GM12878 (cell line): ENCODE measurements around the gene B3GAT1. TPM values are rescaled to one million over a fixed set of nuclear protein-coding genes. Genes with fewer than 3 reads are reported as not detected.

Source experiments
- ATAC-seq: fragments of 200-7000 bp; cut with Tn5 transposase; 3 replicates; pipeline ENCODE4 v1.9.1; 2020; ENCODE audit warnings: mild to moderate bottlenecking, moderate library complexity
- BruUV-seq: library from RNA; stranded (reverse); fragments of 400-500 nt; replicated peaks from 2 replicates; lab custom pipeline; 2021; lab: Mats Ljungman, UMichigan
- CTCF ChIA-PET: fragments of 300-600 bp; sonication (Branson Sonifier 250); formaldehyde crosslinking; extraction: SDS; loops from one replicate; lab custom pipeline; 2021; ENCODE audit warnings: inconsistent platforms; lab: Yijun Ruan, JAX
- POLR2A ChIA-PET: fragments of 350-600 bp; formaldehyde crosslinking; extraction: SDS; loops from one replicate; lab custom pipeline; 2021; ENCODE audit warnings: inconsistent platforms; lab: Charles Lee
- RAD21 ChIA-PET: fragments of 300-600 bp; sonication (Branson Sonifier 250); formaldehyde crosslinking; loops from one replicate; lab custom pipeline; 2023; ENCODE audit warnings: antibody characterized with exemption; ENCODE audit not compliant: unreplicated experiment; lab: Charles Lee
- SMC1A ChIA-PET: fragments of 300-600 bp; sonication (Branson Sonifier 250); formaldehyde crosslinking; loops from one replicate; lab custom pipeline; 2023; ENCODE audit not compliant: unreplicated experiment, uncharacterized antibody; lab: Charles Lee
- DNase-seq: peaks from one replicate; pipeline ENCODE4 v3.0.0-alpha.2; 2011; ENCODE audit warnings: low read depth, low spot score
- FAIRE-seq: peaks from 3 replicates; lab custom pipeline; 2011; peaks lifted over from hg19 to GRCh38; lab: Jason Lieb, UNC
- H2AFZ ChIP-seq: 2 replicates; pipeline ENCODE4 v1.6.0; 2011; ENCODE audit warnings: low read depth, low read length, control low read depth; ENCODE audit not compliant: control insufficient read depth
- H3K27ac ChIP-seq: 2 replicates; pipeline ENCODE4 v1.5.1; 2011; ENCODE audit warnings: control low read depth; ENCODE audit not compliant: control insufficient read depth, insufficient read depth
- H3K27me3 ChIP-seq, 2 experiments: replicated peaks in 1 of 2; 2 replicates each; pipeline versions ENCODE4 v1.6.0 to v1.6.1; 2011; ENCODE audit warnings: low read length in 1 of 2; ENCODE audit not compliant: control insufficient read depth in 2 of 2, insufficient read depth in 2 of 2
- H3K36me3 ChIP-seq, 2 experiments: 2 replicates each; pipeline ENCODE4 v1.5.1; 2011; ENCODE audit warnings: low read length in 1 of 2; ENCODE audit not compliant: control insufficient read depth in 2 of 2, insufficient read depth in 2 of 2
- H3K4me1 ChIP-seq: 2 replicates; pipeline ENCODE4 v1.6.1; 2011; ENCODE audit warnings: mild to moderate bottlenecking, low read length, moderate library complexity, mixed read lengths; ENCODE audit not compliant: control insufficient read depth, insufficient read depth
- H3K4me2 ChIP-seq: 2 replicates; pipeline ENCODE4 v1.6.0; 2011; ENCODE audit warnings: control low read depth; ENCODE audit not compliant: control insufficient read depth, insufficient read depth
- H3K4me3 ChIP-seq: fragments of 200-600 bp; sonication (generic); 2 replicates; pipeline ENCODE4 v1.5.1; 2016
- H3K79me2 ChIP-seq: 2 replicates; pipeline ENCODE4 v1.6.0; 2011; ENCODE audit warnings: low read length; ENCODE audit not compliant: control insufficient read depth, insufficient read depth
- H3K9ac ChIP-seq: 2 replicates; pipeline ENCODE4 v1.8.0; 2011; ENCODE audit warnings: low read length, control low read depth, mixed read lengths; ENCODE audit not compliant: control insufficient read depth, insufficient read depth
- H3K9me3 ChIP-seq: replicated peaks from 3 replicates; pipeline ENCODE4 v1.5.1; 2011; ENCODE audit warnings: mild to moderate bottlenecking, low read length; ENCODE audit not compliant: control insufficient read depth, insufficient read depth
- H4K20me1 ChIP-seq: 2 replicates; pipeline ENCODE4 v1.6.0; 2011; ENCODE audit not compliant: control insufficient read depth, insufficient read depth
- BRCA1 ChIP-seq: IDR thresholded peaks from 2 replicates; pipeline ENCODE4 v1.6.1; 2011; ENCODE audit warnings: low read depth, low read length, improper control_type of control experiment
- CHD4 ChIP-seq: fragments of 200-600 bp; sonication (generic); IDR thresholded peaks from 2 replicates; pipeline ENCODE4 v1.6.1; 2016; ENCODE audit warnings: mild to moderate bottlenecking
- CREB1 ChIP-seq: IDR thresholded peaks from 2 replicates; pipeline ENCODE4 v1.6.1; 2012; ENCODE audit warnings: low read depth, mild to moderate bottlenecking, inconsistent platforms
- E2F8 ChIP-seq: fragments of 450-650 bp; IDR thresholded peaks from 2 replicates; pipeline ENCODE4 v1.6.1; 2018; ENCODE audit warnings: mild to moderate bottlenecking, low read depth, moderate library complexity; ENCODE audit not compliant: partially characterized antibody
- EGR1 ChIP-seq, 2 experiments: IDR thresholded peaks; 1 replicate in 1 of 2; 2 replicates in 1 of 2; pipeline ENCODE4 v1.6.1; 2011 to 2012; ENCODE audit warnings: low read depth in 2 of 2, low read length in 2 of 2, borderline replicate concordance in 1 of 2, mild to moderate bottlenecking in 1 of 2, moderate library complexity in 1 of 2
- HDAC6 ChIP-seq: fragments of 200-600 bp; sonication (generic); IDR thresholded peaks from one replicate; pipeline ENCODE4 v1.8.0; 2017; ENCODE audit warnings: antibody characterized with exemption; ENCODE audit not compliant: unreplicated experiment
- MLLT1 ChIP-seq: fragments of 450-650 bp; IDR thresholded peaks from 2 replicates; pipeline ENCODE4 v1.6.1; 2016; ENCODE audit warnings: mild to moderate bottlenecking
- PAX5 ChIP-seq: IDR thresholded peaks from 2 replicates; pipeline ENCODE4 v1.6.1; 2011; ENCODE audit warnings: low read depth, low read length, borderline replicate concordance
- SIX5 ChIP-seq: IDR thresholded peaks from 2 replicates; pipeline ENCODE4 v1.6.1; 2011; ENCODE audit warnings: mild to moderate bottlenecking, low read depth, low read length, moderate library complexity; ENCODE audit not compliant: severe bottlenecking
- TCF12 ChIP-seq: IDR thresholded peaks from 2 replicates; pipeline ENCODE4 v1.6.1; 2011; ENCODE audit warnings: low read depth, mild to moderate bottlenecking, low read length
- USF1 ChIP-seq: IDR thresholded peaks from 2 replicates; pipeline ENCODE4 v1.6.1; 2011; ENCODE audit warnings: borderline replicate concordance, low read depth, mild to moderate bottlenecking, moderate library complexity, mixed read lengths, low read length; ENCODE audit not compliant: insufficient read depth; ENCODE audit errors: extremely low read length
- ZNF207 ChIP-seq: fragments of 450-650 bp; IDR thresholded peaks from 2 replicates; pipeline ENCODE4 v1.6.1; 2014; ENCODE audit warnings: antibody characterized with exemption, mild to moderate bottlenecking, borderline replicate concordance
- WGBS: methylation state at CpG from one replicate; pipeline ENCODE4 v1.1.6; 2016; ENCODE audit warnings: low lambda C conversion rate; ENCODE audit not compliant: insufficient replicate concordance, insufficient coverage; ENCODE audit errors: missing lambda C conversion rate; 5-methylcytosine and 5-hydroxymethylcytosine counted together
- in situ Hi-C: fragments of 300-500 bp; cut with MboI; formaldehyde crosslinking; loops from 9 replicates; pipeline ENCODE4 v1.14.3; 2018; ENCODE audit warnings: mixed read lengths
- intact Hi-C: fragments of 100-400 bp; cut with micrococcal nuclease; formaldehyde crosslinking; loops from one replicate; pipeline ENCODE4 v1.14.2; 2022; ENCODE audit not compliant: unreplicated experiment
- polyA plus RNA-seq, 11 experiments: library from polyadenylated mRNA; depleted of rRNA in 4 of 11; unstranded in 6 of 11; stranded (reverse) in 5 of 11; fragments of >200 nt; fragmentation: Nextera tagmentation in 4 of 11; fragmentation: Illumina TruSeq in 1 of 11; extraction: Ambion mirVana in 4 of 11; extraction: Trizol in 1 of 11; gene quantifications; 1 replicate in 1 of 11; 2 replicates in 10 of 11; pipeline versions ENCODE4 v1.2.1 to v1.2.3, GENCODE V29; 2011 to 2016; ENCODE audit warnings: inconsistent platforms in 2 of 11, missing spikeins in 2 of 11, low read depth in 1 of 11
- total RNA-seq, 4 experiments: library from RNA; depleted of rRNA in 3 of 4; stranded (reverse); fragments of >200 nt in 3 of 4; fragmentation: Illumina TruSeq in 1 of 4; extraction: Trizol in 1 of 4; gene quantifications; 2 replicates each; pipeline versions ENCODE4 v1.2.1 to v1.2.3, GENCODE V29; 2013 to 2021

B3GAT1 gene
- total and polyA plus RNA-seq, 10 of the 15 experiments (the other 5 are each of a cell fraction or from before 2014, with no cell fraction given) = 0.05 TPM; not detected in 9

GRCh38 chr11:134454146-134454690, 42.2 kb upstream of the B3GAT1 start (continued):
- TF ChIP-seq E2F8 (no peak), ZNF207 (no peak), EGR1 (IDR thresholded peaks at IDR 0.05; ENCODE audit: borderline replicate concordance in 1 of 2, low read depth in 2 of 2, low read length in 2 of 2) (no peak), CREB1 (no peak), SIX5 (no peak)

GRCh38 chr11:134453441-134453840, 41.4 kb upstream of the B3GAT1 start:
- intact Hi-C loops = no loop called here
- no peak for FAIRE-seq
- SMC1A ChIA-PET = no interaction called here

More at GRCh38 chr11:134453441-134453840, 41.4 kb upstream of the B3GAT1 start:
- TF ChIP-seq BRCA1 = no peak
- TF ChIP-seq PAX5 = no peak
- TF ChIP-seq TCF12 = no peak
- no peak for TF ChIP-seq CHD4
- no peak for TF ChIP-seq USF1
- TF ChIP-seq MLLT1 = no peak
- TF ChIP-seq HDAC6 = no peak
- RAD21 ChIA-PET = no interaction called here
- H3K27ac ChIP-seq = no peak overlapping the region
- WGBS = 37% methylated on average over 6 of the region's 6 CpGs
- no peak overlapping the region for H3K4me2 ChIP-seq
- H3K36me3 ChIP-seq = no peaks in the 10 kb centered on the region
- peaks cover 4% of the 10 kb centered on the region; the same call in 1 of the 3 replicates for H3K9me3 ChIP-seq
- ATAC-seq = no peak
- H3K79me2 ChIP-seq = no peaks in the 10 kb centered on the region
- no peaks in the 10 kb centered on the region for H3K4me1 ChIP-seq
- no peaks in the 10 kb centered on the region for H3K27me3 ChIP-seq
- no peak overlapping the region for H2AFZ ChIP-seq
- BruUV-seq = no TSS peak
- no peaks in the 10 kb centered on the region for H4K20me1 ChIP-seq
- H3K9ac ChIP-seq = no peak overlapping the region
- CTCF ChIA-PET = no interaction called here
- no peak for DNase-seq
- H3K4me3 ChIP-seq = no peak overlapping the region
- in situ Hi-C loops = no loop called here
- POLR2A ChIA-PET = no interaction called here
